BJ (cell line): ENCODE data around the gene CCHCR1. TPM values are rescaled to one million over a fixed set of nuclear protein-coding genes. Genes with fewer than 3 reads are reported as not detected.

Source experiments
- CTCF ChIA-PET: fragments of 350-600 bp; formaldehyde crosslinking; extraction: SDS; loops from one replicate; lab custom pipeline; 2021; ENCODE audit warnings: antibody characterized with exemption, inconsistent platforms; lab: Yijun Ruan, JAX
- POLR2A ChIA-PET: fragments of 300-600 bp; sonication (Branson Sonifier 250); formaldehyde crosslinking; extraction: SDS; loops from one replicate; lab custom pipeline; 2021; ENCODE audit warnings: antibody characterized with exemption; lab: Charles Lee
- DNase-seq: peaks from one replicate; pipeline ENCODE4 v3.0.0-alpha.2; 2011; ENCODE audit warnings: low read depth
- H3K27me3 ChIP-seq: 2 replicates; pipeline ENCODE4 v1.6.0; 2011; ENCODE audit warnings: low read length; ENCODE audit not compliant: control insufficient read depth, insufficient read depth
- H3K36me3 ChIP-seq: 2 replicates; pipeline ENCODE4 v1.5.1; 2011; ENCODE audit warnings: low read length; ENCODE audit not compliant: control insufficient read depth, insufficient read depth
- H3K4me3 ChIP-seq: 2 replicates; pipeline ENCODE4 v1.5.1; 2011; ENCODE audit warnings: low read depth, mild to moderate bottlenecking, control low read depth, low read length
- CTCF ChIP-seq: IDR thresholded peaks from 2 replicates; pipeline ENCODE4 v1.5.1; 2011; ENCODE audit warnings: low read depth, mild to moderate bottlenecking, control low read depth, inconsistent platforms, low read length, moderate library complexity; ENCODE audit not compliant: insufficient read depth
- polyA plus RNA-seq: library from polyadenylated mRNA; depleted of rRNA; stranded (reverse); fragments of >200 nt; gene quantifications from 2 replicates; pipeline ENCODE4 v1.2.3, GENCODE V29; 2011

The CCHCR1 gene
- polyA plus RNA-seq, 1 experiment, result 15.5 TPM

DNA sequence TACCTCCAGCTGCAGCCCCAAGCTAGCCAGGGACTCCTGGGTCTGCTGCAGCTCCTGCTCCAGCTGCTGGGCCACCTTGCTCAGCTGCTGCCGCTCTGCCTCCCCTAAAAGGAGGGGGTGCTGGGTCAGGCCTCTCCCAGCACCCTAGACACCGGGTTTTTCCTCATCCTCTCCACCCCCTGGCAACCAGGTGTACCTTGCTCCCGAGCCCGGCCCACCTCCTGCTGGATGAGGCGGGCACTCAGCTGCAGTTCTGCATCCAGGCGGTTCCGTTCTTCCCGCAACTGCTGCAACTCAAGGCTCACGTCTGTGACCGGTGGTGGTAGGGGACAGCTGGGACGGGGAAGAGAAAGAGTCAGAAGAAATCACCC, 12.6 kb downstream of the CCHCR1 start:
- CTCF ChIA-PET, result interaction anchor here (1.5 to 9.2 kb wide), 4 partner anchors 11 to 222 kb away, joined by 4 to 166 read pairs (median 8); no protein-coding TSS in a partner anchor
- POLR2A ChIA-PET, result no interaction called here
- H3K4me3 ChIP-seq, result no peak overlapping the region
- peaks cover 6% of the 10 kb centered on the region for H3K36me3 ChIP-seq
- TF ChIP-seq CTCF, result no peak
- H3K27me3 ChIP-seq, result no peaks in the 10 kb centered on the region
- DNase-seq, result no peak

DNA sequence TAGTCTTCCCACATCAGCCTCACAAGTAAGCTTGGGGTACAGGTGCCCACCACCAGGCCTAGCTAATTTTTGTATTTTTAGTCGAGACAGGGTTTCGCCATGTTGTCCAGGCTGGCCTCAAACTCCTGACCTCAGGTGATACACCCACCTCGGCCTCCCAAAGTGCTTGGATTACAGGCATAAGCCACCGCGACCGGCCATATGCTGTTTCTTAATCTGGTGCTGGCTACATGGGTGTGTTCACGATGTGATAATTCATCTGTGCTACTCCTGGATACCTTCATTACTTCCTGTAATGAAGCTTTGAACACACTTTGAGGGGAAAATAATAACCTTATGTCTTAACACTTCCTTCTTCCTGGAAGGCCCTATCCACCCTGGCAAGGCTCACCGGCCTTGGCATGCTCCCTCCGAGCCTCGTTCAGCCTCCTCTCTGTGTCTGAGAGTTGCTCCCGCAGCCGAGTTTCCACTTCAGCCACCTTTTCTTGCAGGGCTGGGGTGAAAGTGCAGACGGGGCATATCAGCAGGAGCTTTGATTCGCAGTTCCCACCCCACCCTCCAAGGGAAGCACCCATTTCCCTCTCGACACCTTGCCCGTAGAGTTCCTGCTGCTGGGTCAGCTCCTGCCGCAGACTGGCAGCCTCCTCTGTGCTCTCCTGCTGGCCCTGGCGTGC, 13.2 kb downstream of the CCHCR1 start:
- peaks cover 4% of the 10 kb centered on the region for H3K36me3 ChIP-seq
- POLR2A ChIA-PET, result no interaction called here
- H3K4me3 ChIP-seq, result no peak overlapping the region
- TF ChIP-seq CTCF, result no peak
- no peak for DNase-seq
- CTCF ChIA-PET, result interaction anchor here (1.5 to 9.2 kb wide), 5 partner anchors 11 to 222 kb away, joined by 4 to 166 read pairs (median 7); no protein-coding TSS in a partner anchor
- H3K27me3 ChIP-seq, result no peaks in the 10 kb centered on the region

- TF ChIP-seq CTCF, result no peak
- no peak for DNase-seq
- Histone ChIP-seq H3K27me3 (no peaks in the 10 kb centered on the region), H3K4me3 (no peak overlapping the region), H3K36me3 (peaks cover 4% of the 10 kb centered on the region)
- ChIA-PET CTCF (interaction anchor here (2.1 to 9.2 kb wide), 4 partner anchors 13 to 224 kb away, joined by 6 to 166 read pairs (median 9); no protein-coding TSS in a partner anchor), POLR2A (no interaction called here)
Observed at GRCh38 chr6:31143148-31143547, 14.5 kb downstream of the CCHCR1 start.

GRCh38 chr6:31142361-31142761, 15.2 kb downstream of the CCHCR1 start:
- POLR2A ChIA-PET, result no interaction called here
- Histone ChIP-seq H3K36me3 (peaks cover 4% of the 10 kb centered on the region), H3K4me3 (no peak overlapping the region), H3K27me3 (no peaks in the 10 kb centered on the region)
- CTCF ChIA-PET, result interaction anchor here (1.1 to 9.2 kb wide), 5 partner anchors 12 to 224 kb away, joined by 3 to 166 read pairs (median 6); no protein-coding TSS in a partner anchor
- TF ChIP-seq CTCF, result no peak
- DNase-seq, result no peak

DNA sequence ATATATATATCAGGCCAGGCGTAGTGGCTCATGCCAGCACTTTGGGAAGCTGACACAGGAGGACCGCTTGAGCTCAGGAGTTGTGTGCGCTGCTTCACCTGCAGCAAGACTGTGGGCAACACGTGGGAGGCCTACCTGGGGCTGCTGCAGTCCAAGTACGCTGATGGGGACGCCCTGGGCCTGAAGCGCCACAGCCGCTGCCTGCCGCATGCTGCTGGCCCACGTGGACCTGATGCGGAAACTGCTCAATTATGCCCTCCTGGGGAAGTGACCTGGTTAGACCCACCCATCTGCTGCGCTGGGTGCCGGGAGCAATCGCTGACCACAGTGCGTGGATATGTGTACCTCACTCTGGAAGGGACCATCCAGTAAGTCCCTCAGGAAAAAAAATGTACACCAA, 17.0 kb downstream of the CCHCR1 start:
- H3K4me3 ChIP-seq, result no peak overlapping the region
- CTCF ChIA-PET, result interaction anchor here (9.2 kb wide), 1 partner anchor 53 kb away, joined by 166 read pairs; no protein-coding TSS in a partner anchor
- no peak for TF ChIP-seq CTCF
- POLR2A ChIA-PET, result no interaction called here
- no peaks in the 10 kb centered on the region for H3K27me3 ChIP-seq
- DNase-seq, result no peak
- peaks cover 4% of the 10 kb centered on the region for H3K36me3 ChIP-seq
